Measurements from ENCODE around the gene MSX1. TPM values are rescaled to one million over a fixed set of nuclear protein-coding genes. Genes with fewer than 3 reads are reported as not detected.

The MSX1 gene
- total and polyA plus RNA-seq, 2 donors (not counting 3 experiments of a cell fraction or from before 2014, with no cell fraction given) = 5.0 to 6.2 TPM

DNA sequence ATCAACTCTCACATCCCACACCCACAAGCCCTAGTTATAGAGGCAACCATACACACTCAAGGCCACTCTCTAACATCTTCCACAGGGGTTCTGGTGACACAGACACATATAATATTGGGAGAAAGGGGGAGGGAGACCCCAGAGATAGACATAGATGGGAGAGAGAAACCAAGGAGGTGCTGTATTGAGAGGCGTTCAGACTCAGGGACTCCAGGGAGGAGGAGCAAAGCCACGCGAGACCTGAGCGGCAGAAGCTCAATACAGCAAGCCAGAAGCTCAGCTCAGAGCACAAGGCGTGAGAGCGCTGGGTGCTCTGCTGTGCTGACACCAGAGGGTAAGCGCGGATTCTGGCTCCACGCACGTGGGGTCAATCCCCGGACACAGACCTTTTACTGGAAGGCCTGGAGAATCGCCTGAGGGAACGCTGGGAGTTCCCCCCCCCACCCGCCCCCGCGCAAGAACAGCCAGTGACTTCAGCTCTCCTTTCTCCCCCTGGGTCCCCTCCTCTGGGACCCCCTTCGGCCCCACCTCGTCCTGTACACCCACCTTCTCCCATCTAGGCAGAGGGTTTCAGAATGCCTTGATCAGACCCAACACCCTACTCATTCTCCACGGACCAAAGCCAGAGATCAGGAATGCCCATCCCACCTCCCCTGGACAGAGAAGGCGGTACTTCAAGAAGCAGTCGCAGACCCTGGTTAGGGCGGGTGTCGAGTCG is 8.7 kb downstream of the MSX1 start:
- Histone ChIP-seq H3K27ac (ENCODE audit: insufficient read depth, low read depth, low read length) (no peak overlapping the region), H4K20me1 (replicated peaks; ENCODE audit: control insufficient read depth, extremely low read depth, insufficient read depth, low read length) (no peaks in the 10 kb centered on the region), H2AFZ (ENCODE audit: low read depth, low read length) (no peak overlapping the region), H3K79me2 (ENCODE audit: control insufficient read depth, insufficient read depth, low read length) (no peaks in the 10 kb centered on the region), H3K27me3 (ENCODE audit: control insufficient read depth in 2 of 2, insufficient read depth in 2 of 2, low read length in 2 of 2) (peaks cover 89 to 96% of the 10 kb centered on the region in 2 experiments), H3K9me3 (replicated peaks; ENCODE audit: control insufficient read depth, insufficient read depth, low read length) (no peaks in the 10 kb centered on the region), H3K36me3 (ENCODE audit: control insufficient read depth in 2 of 2, extremely low read depth in 1 of 2, insufficient read depth in 2 of 2, low read length in 2 of 2) (no peaks in the 10 kb centered on the region), H3K9ac (replicated peaks; ENCODE audit: extremely low read depth, insufficient read depth, low read length) (no peak overlapping the region), H3K4me3 (replicated peaks in 1 of 3; ENCODE audit: insufficient read depth in 1 of 3, low read depth in 1 of 3, low read length in 3 of 3) (no peak overlapping the region), H3K9me1 (replicated peaks; ENCODE audit: control insufficient read depth, extremely low read depth, insufficient read depth, low read length) (no peaks in the 10 kb centered on the region), H3K4me1 (ENCODE audit: control insufficient read depth, extremely low read depth, insufficient read depth, low read length) (no peaks in the 10 kb centered on the region), H3K4me2 (ENCODE audit: insufficient read depth, low read length) (no peak overlapping the region)
- ChIA-PET CTCF (no interaction called here), POLR2A (no interaction called here)
- intact Hi-C loops (cut with micrococcal nuclease) = loop anchor here (10.0 kb wide), 1 partner anchor 203 kb away; no protein-coding TSS in a partner anchor
- BruUV-seq (replicated peaks) = no TSS peak
- TF ChIP-seq, protein P1, sequence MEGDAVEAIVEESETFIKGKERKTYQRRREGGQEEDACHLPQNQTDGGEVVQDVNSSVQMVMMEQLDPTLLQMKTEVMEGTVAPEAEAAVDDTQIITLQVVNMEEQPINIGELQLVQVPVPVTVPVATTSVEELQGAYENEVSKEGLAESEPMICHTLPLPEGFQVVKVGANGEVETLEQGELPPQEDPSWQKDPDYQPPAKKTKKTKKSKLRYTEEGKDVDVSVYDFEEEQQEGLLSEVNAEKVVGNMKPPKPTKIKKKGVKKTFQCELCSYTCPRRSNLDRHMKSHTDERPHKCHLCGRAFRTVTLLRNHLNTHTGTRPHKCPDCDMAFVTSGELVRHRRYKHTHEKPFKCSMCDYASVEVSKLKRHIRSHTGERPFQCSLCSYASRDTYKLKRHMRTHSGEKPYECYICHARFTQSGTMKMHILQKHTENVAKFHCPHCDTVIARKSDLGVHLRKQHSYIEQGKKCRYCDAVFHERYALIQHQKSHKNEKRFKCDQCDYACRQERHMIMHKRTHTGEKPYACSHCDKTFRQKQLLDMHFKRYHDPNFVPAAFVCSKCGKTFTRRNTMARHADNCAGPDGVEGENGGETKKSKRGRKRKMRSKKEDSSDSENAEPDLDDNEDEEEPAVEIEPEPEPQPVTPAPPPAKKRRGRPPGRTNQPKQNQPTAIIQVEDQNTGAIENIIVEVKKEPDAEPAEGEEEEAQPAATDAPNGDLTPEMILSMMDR (IDR thresholded peaks at IDR 0.05; ENCODE audit: extremely low read depth in 1 of 2, insufficient read depth in 1 of 2, low read depth in 1 of 2, low read length in 2 of 2) = no peak
- TF ChIP-seq POLR2AphosphoS5 (IDR thresholded peaks at IDR 0.05; ENCODE audit: insufficient read depth, low read depth, low read length) = no peak
- TF ChIP-seq EZH2 (IDR thresholded peaks at IDR 0.05; ENCODE audit: borderline replicate concordance, low read depth, low read length, severe bottlenecking) = peak; percentile 10
- TF ChIP-seq, protein P2, sequence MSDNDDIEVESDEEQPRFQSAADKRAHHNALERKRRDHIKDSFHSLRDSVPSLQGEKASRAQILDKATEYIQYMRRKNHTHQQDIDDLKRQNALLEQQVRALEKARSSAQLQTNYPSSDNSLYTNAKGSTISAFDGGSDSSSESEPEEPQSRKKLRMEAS (IDR thresholded peaks at IDR 0.05; ENCODE audit: insufficient read depth, insufficient read length) = no peak
- TF ChIP-seq POLR2A (IDR thresholded peaks at IDR 0.05; ENCODE audit: low read depth, low read length) = no peak
- FAIRE-seq (no peak), DNase-seq (ENCODE audit: low read depth, low spot score) (no peak)
- dilution Hi-C loops (cut with MboI; ENCODE audit: extremely low pct_ligation_motif_present, low sequenced_read_pairs) = no loop called here
